ENCODE results near the gene PDXP. TPM values are rescaled to one million over a fixed set of nuclear protein-coding genes. Genes with fewer than 3 reads are reported as not detected.

Gene PDXP
- total RNA-seq, 1 donor from 2014 or later: 41.9 TPM

- DNase-seq (ENCODE audit: low spot score): no peak
- intact Hi-C loops (cut with micrococcal nuclease): loop anchor here (2.0 kb wide), 1 partner anchor 21 kb away; the partner anchor contains the start of gene SH3BP1
- no peaks in the 10 kb centered on the region for H3K27me3 Mint-ChIP-seq (ENCODE audit: low read depth)
- no peaks in the 10 kb centered on the region for H3K9me3 Mint-ChIP-seq
- H3K27ac Mint-ChIP-seq: peak overlapping the region; percentile 47
- H3K4me1 Mint-ChIP-seq (ENCODE audit: low read depth): peaks cover 29% of the 10 kb centered on the region
- peaks cover 15% of the 10 kb centered on the region for H3K36me3 Mint-ChIP-seq (ENCODE audit: low read depth)
- H3K4me3 Mint-ChIP-seq (ENCODE audit: low read depth): peak overlapping the region; percentile 87
Observed at GRCh38 chr22:37659897-37660708, 1.6 kb downstream of the PDXP start.

DNA sequence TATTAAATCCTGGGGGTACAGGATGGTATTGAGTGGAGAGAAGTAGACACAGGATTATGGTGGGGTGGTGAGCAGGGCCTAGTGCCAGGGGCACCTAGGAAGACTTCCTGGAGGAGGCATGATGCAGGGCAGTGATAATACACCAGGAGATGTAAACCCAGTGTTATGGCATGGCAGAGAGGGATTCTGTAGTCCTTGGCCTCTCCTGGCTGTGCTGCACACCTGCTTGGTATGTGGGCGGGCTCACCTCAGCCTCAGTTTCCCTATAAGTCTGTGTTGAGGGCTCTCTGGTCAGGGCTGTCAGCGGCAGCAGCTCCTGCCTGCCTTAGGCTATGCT, 2.2 kb downstream of the PDXP start:
- Mint-ChIP-seq H3K9me3 (no peaks in the 10 kb centered on the region), H3K27me3 (ENCODE audit: low read depth) (no peaks in the 10 kb centered on the region), H3K36me3 (ENCODE audit: low read depth) (peaks cover 20% of the 10 kb centered on the region), H3K27ac (no peak overlapping the region), H3K4me3 (ENCODE audit: low read depth) (peak overlapping the region; percentile 87), H3K4me1 (ENCODE audit: low read depth) (peaks cover 29% of the 10 kb centered on the region)
- DNase-seq (ENCODE audit: low spot score): no peak
- intact Hi-C loops (cut with micrococcal nuclease): no loop called here

GRCh38 chr22:37661160-37661924, 2.8 kb downstream of the PDXP start:
- Mint-ChIP-seq H3K36me3 (ENCODE audit: low read depth) (peaks cover 26% of the 10 kb centered on the region), H3K27ac (no peak overlapping the region), H3K4me1 (ENCODE audit: low read depth) (peaks cover 32% of the 10 kb centered on the region), H3K9me3 (no peaks in the 10 kb centered on the region), H3K27me3 (ENCODE audit: low read depth) (no peaks in the 10 kb centered on the region), H3K4me3 (ENCODE audit: low read depth) (peak overlapping the region; percentile 87)
- intact Hi-C loops (cut with micrococcal nuclease): no loop called here
- no peak for DNase-seq (ENCODE audit: low spot score)

GRCh38 chr22:37662039-37662438, 3.5 kb downstream of the PDXP start:
- Mint-ChIP-seq H3K36me3 (ENCODE audit: low read depth) (peaks cover 33% of the 10 kb centered on the region), H3K4me1 (ENCODE audit: low read depth) (peaks cover 35% of the 10 kb centered on the region), H3K27me3 (ENCODE audit: low read depth) (no peaks in the 10 kb centered on the region), H3K4me3 (ENCODE audit: low read depth) (no peak overlapping the region), H3K27ac (no peak overlapping the region), H3K9me3 (no peaks in the 10 kb centered on the region)
- no peak for DNase-seq (ENCODE audit: low spot score)
- intact Hi-C loops (cut with micrococcal nuclease): no loop called here

GRCh38 chr22:37663521-37664140, 5.1 kb downstream of the PDXP start:
- no peaks in the 10 kb centered on the region for H3K27me3 Mint-ChIP-seq (ENCODE audit: low read depth)
- H3K9me3 Mint-ChIP-seq: no peaks in the 10 kb centered on the region
- peaks cover 33% of the 10 kb centered on the region for H3K36me3 Mint-ChIP-seq (ENCODE audit: low read depth)
- intact Hi-C loops (cut with micrococcal nuclease): no loop called here
- no peak overlapping the region for H3K4me3 Mint-ChIP-seq (ENCODE audit: low read depth)
- no peak overlapping the region for H3K27ac Mint-ChIP-seq
- peaks cover 29% of the 10 kb centered on the region for H3K4me1 Mint-ChIP-seq (ENCODE audit: low read depth)
- no peak for DNase-seq (ENCODE audit: low spot score)

DNA sequence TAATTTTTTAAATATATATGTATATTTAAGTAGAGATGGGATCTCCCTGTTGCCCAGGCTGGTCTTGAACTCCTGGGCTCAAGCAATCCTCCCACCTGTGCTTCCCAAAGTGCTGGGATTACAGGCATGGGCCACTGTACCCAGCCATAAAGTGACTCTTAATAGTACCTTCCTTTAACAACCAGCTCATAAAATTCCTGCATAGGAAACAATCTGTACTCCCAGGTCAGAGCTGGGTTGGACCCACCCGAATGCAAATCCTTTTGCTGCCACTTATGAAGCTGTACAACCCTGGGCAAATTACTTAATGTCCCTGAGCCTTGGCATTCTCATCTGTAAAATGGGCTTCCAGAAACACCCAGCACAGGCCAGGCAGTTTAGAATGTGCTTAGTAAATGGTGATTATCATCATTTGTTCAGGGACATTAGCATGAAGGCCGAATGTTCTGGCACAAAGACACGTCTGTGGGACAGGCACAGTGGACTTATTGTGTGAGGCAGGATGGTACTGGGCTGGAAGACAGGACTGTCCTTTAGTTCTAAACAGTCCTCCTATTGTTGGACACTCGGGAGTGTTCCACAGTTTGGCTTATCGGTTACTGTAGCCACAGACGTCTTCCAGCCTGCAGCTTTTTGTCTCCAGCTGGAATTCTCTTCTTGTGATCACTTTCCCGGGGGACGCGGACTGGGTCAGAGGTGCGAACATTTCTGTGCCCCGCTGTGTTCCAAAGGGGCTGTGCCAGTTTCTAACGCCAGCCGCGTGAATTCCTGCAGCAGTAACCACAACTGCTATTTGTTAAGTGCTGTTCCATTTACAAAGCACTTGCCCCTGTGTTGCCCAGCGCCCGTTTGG, 6.0 kb downstream of the PDXP start:
- intact Hi-C loops (cut with micrococcal nuclease): no loop called here

GRCh38 chr22:37665487-37665886, 7.0 kb downstream of the PDXP start:
- no peak overlapping the region for H3K4me3 Mint-ChIP-seq (ENCODE audit: low read depth)
- no peaks in the 10 kb centered on the region for H3K9me3 Mint-ChIP-seq
- peaks cover 23% of the 10 kb centered on the region for H3K4me1 Mint-ChIP-seq (ENCODE audit: low read depth)
- no peak for DNase-seq (ENCODE audit: low spot score)
- no peak overlapping the region for H3K27ac Mint-ChIP-seq
- peaks cover 32% of the 10 kb centered on the region for H3K36me3 Mint-ChIP-seq (ENCODE audit: low read depth)
- H3K27me3 Mint-ChIP-seq (ENCODE audit: low read depth): no peaks in the 10 kb centered on the region
- intact Hi-C loops (cut with micrococcal nuclease): no loop called here

More for the DNA sequence above, 6.0 kb downstream of the PDXP start:
- Mint-ChIP-seq H3K27me3 (ENCODE audit: low read depth) (no peaks in the 10 kb centered on the region), H3K36me3 (ENCODE audit: low read depth) (peaks cover 34% of the 10 kb centered on the region), H3K4me3 (ENCODE audit: low read depth) (no peak overlapping the region), H3K9me3 (no peaks in the 10 kb centered on the region), H3K4me1 (ENCODE audit: low read depth) (peaks cover 30% of the 10 kb centered on the region), H3K27ac (no peak overlapping the region)
- DNase-seq (ENCODE audit: low spot score): no peak

- intact Hi-C loops (cut with micrococcal nuclease): no loop called here
- H3K4me1 Mint-ChIP-seq (ENCODE audit: low read depth): peaks cover 30% of the 10 kb centered on the region
- H3K36me3 Mint-ChIP-seq (ENCODE audit: low read depth): peaks cover 23% of the 10 kb centered on the region
- H3K4me3 Mint-ChIP-seq (ENCODE audit: low read depth): no peak overlapping the region
- H3K27ac Mint-ChIP-seq: no peak overlapping the region
- H3K27me3 Mint-ChIP-seq (ENCODE audit: low read depth): no peaks in the 10 kb centered on the region
- no peak for DNase-seq (ENCODE audit: low spot score)
- no peaks in the 10 kb centered on the region for H3K9me3 Mint-ChIP-seq
Observed at GRCh38 chr22:37669586-37669985, 11.1 kb downstream of the PDXP start.

GRCh38 chr22:37672206-37672919, 13.8 kb downstream of the PDXP start:
- peaks cover 36% of the 10 kb centered on the region for H3K4me1 Mint-ChIP-seq (ENCODE audit: low read depth)
- no peaks in the 10 kb centered on the region for H3K9me3 Mint-ChIP-seq
- H3K27ac Mint-ChIP-seq: peak overlapping the region; percentile 55
- no peak overlapping the region for H3K4me3 Mint-ChIP-seq (ENCODE audit: low read depth)
- peaks cover 13% of the 10 kb centered on the region for H3K36me3 Mint-ChIP-seq (ENCODE audit: low read depth)
- no peaks in the 10 kb centered on the region for H3K27me3 Mint-ChIP-seq (ENCODE audit: low read depth)
- intact Hi-C loops (cut with micrococcal nuclease): loop anchor here (10.0 kb wide), 1 partner anchor 172 kb away; the partner anchor contains the start of genes ANKRD54 and EIF3L
- DNase-seq (ENCODE audit: low spot score): no peak

DNA sequence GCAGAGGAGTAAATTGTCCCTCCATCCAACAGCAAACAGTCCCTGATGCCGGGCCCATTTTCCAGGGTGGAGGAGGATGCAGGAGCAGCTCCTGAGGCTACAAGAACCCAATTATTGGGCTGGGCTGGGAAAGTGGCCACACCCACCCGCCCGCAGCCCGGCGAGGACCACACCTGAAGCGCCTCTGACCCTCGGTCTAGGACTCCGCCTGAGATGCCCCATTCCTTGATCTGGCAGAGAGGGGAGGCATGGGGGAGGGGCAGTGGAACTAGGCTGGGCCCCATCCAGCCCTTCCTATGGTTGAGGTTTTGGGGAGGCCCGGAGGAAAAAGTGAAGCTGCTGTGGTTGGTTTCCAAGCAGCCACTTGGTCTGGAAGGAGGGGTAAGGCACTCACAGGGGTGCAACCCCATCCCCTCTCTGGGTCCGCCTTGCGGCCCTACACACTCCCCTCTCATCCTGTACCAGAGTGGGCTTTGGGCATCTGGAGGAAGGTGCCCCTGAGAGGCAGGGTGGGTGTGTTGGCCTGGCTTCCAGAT, 14.5 kb downstream of the PDXP start:
- H3K4me3 Mint-ChIP-seq (ENCODE audit: low read depth): no peak overlapping the region
- DNase-seq (ENCODE audit: low spot score): no peak
- peaks cover 17% of the 10 kb centered on the region for H3K36me3 Mint-ChIP-seq (ENCODE audit: low read depth)
- H3K27me3 Mint-ChIP-seq (ENCODE audit: low read depth): no peaks in the 10 kb centered on the region
- intact Hi-C loops (cut with micrococcal nuclease): loop anchor here (10.0 kb wide), 1 partner anchor 172 kb away; the partner anchor contains the start of genes ANKRD54 and EIF3L
- H3K27ac Mint-ChIP-seq: peak overlapping the region; percentile 17
- H3K4me1 Mint-ChIP-seq (ENCODE audit: low read depth): peaks cover 39% of the 10 kb centered on the region
- H3K9me3 Mint-ChIP-seq: no peaks in the 10 kb centered on the region

DNA sequence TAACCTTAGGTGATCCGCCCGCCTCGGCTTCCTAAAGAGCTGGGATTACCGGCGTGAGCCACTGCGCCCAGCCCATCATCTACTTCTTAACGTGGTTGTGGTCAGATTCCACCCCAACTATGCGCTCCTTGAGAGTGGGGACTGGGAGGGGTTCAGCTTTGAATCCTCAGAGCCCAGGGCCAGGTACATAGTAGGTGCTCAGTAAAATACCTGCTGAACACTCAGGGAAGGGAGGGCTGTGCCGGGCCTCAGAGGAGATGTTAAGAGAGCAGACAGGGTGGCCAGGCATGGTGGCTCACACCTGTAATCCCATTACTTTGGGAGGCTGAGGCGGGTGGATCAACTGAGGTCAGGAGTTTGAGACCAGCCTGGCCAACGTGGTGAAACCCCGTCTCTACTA, 15.7 kb downstream of the PDXP start:
- Mint-ChIP-seq H3K9me3 (no peaks in the 10 kb centered on the region), H3K36me3 (ENCODE audit: low read depth) (peaks cover 21% of the 10 kb centered on the region), H3K4me3 (ENCODE audit: low read depth) (peak overlapping the region; percentile 68), H3K27me3 (ENCODE audit: low read depth) (no peaks in the 10 kb centered on the region), H3K4me1 (ENCODE audit: low read depth) (peaks cover 42% of the 10 kb centered on the region), H3K27ac (peak overlapping the region; percentile 77)
- DNase-seq (ENCODE audit: low spot score): no peak
- intact Hi-C loops (cut with micrococcal nuclease): loop anchor here (10.0 kb wide), 1 partner anchor 171 kb away; the partner anchor contains the start of genes ANKRD54 and EIF3L
